SK-N-SH (cell line): ENCODE measurements around the gene LINS1. TPM values are rescaled to one million over a fixed set of nuclear protein-coding genes. Genes with fewer than 3 reads are reported as not detected.

Experiments used
- CTCF ChIA-PET: fragments of 300-600, 350-600 bp; formaldehyde crosslinking; extraction: SDS; loops from one replicate; lab custom pipeline; 2021; lab: Yijun Ruan, JAX
- POLR2A ChIA-PET: fragments of 350-600 bp; sonication (Branson Sonifier 250); formaldehyde crosslinking; extraction: SDS; loops from one replicate; lab custom pipeline; 2020; ENCODE audit warnings: antibody characterized with exemption, inconsistent platforms; lab: Yijun Ruan, JAX
- DNase-seq: peaks from one replicate; pipeline ENCODE4 v3.0.0; 2012
- H2AFZ ChIP-seq: fragments of 200-600 bp; sonication (generic); 2 replicates; pipeline ENCODE4 v1.8.1; 2016; ENCODE audit warnings: antibody characterized with exemption, mild to moderate bottlenecking, low read depth
- H3F3A ChIP-seq: fragments of 200-600 bp; sonication (generic); replicated peaks from 2 replicates; pipeline ENCODE3; 2016; ENCODE audit warnings: antibody characterized with exemption, mild to moderate bottlenecking; ENCODE audit not compliant: insufficient read depth
- H3K27ac ChIP-seq, 2 experiments: fragments of 200-500 bp in 1 of 2; fragments of 200-600 bp in 1 of 2; sonication (Bioruptor generic) in 1 of 2; sonication (generic), shearing (Covaris generic) in 1 of 2; 2 replicates each; pipeline versions ENCODE4 v1.5.1 to v1.6.1; 2014 to 2016; ENCODE audit warnings: low read depth in 2 of 2, inconsistent platforms in 1 of 2, low read length in 1 of 2, mild to moderate bottlenecking in 1 of 2, mixed read lengths in 1 of 2
- H3K27me3 ChIP-seq: fragments of 200-600 bp; sonication (generic), shearing (Covaris generic); 2 replicates; pipeline ENCODE4 v1.6.1; 2016; ENCODE audit warnings: mixed run types; ENCODE audit not compliant: insufficient read depth
- H3K36me3 ChIP-seq, 2 experiments: fragments of 200-500 bp in 1 of 2; fragments of 200-600 bp in 1 of 2; sonication (Bioruptor generic) in 1 of 2; sonication (generic) in 1 of 2; replicated peaks in 1 of 2; 2 replicates each; pipeline versions ENCODE3 to v1.5.1; 2014 to 2016; ENCODE audit warnings: low read length in 1 of 2, mild to moderate bottlenecking in 1 of 2; ENCODE audit not compliant: insufficient read depth in 2 of 2, control insufficient read depth in 1 of 2
- H3K4me1 ChIP-seq, 2 experiments: fragments of 200-500 bp in 1 of 2; fragments of 200-600 bp in 1 of 2; sonication (Bioruptor generic) in 1 of 2; sonication (generic), shearing (Covaris generic) in 1 of 2; 2 replicates each; pipeline versions ENCODE4 v1.5.1 to v1.6.1; 2014 to 2016; ENCODE audit warnings: low read depth in 1 of 2, low read length in 1 of 2, mixed run types in 1 of 2; ENCODE audit not compliant: insufficient read depth in 2 of 2, control insufficient read depth in 1 of 2
- H3K4me2 ChIP-seq: fragments of 200-600 bp; sonication (generic), shearing (Covaris generic); 2 replicates; pipeline ENCODE4 v1.6.1; 2017; ENCODE audit warnings: mixed run types
- H3K4me3 ChIP-seq, 2 experiments: fragments of 200-500 bp in 1 of 2; fragments of 200-600 bp in 1 of 2; sonication (Bioruptor generic) in 1 of 2; sonication (generic), shearing (Covaris generic) in 1 of 2; 2 replicates each; pipeline versions ENCODE4 v1.5.1 to v1.8.1; 2014 to 2016; ENCODE audit warnings: low read depth in 2 of 2, inconsistent platforms in 1 of 2, low read length in 1 of 2, mild to moderate bottlenecking in 1 of 2, mixed read lengths in 1 of 2, moderate library complexity in 1 of 2
- H3K79me2 ChIP-seq: fragments of 200-600 bp; sonication (generic); 2 replicates; pipeline ENCODE4 v1.8.1; 2017; ENCODE audit warnings: mild to moderate bottlenecking; ENCODE audit not compliant: insufficient read depth
- H3K9ac ChIP-seq: fragments of 200-600 bp; sonication (generic); 2 replicates; pipeline ENCODE4 v1.6.1; 2017; ENCODE audit warnings: mixed run types
- H3K9me2 ChIP-seq: fragments of 200-600 bp; sonication (generic); 2 replicates; pipeline ENCODE4 v1.6.1; 2017; ENCODE audit warnings: mixed run types
- H3K9me3 ChIP-seq: fragments of 200-600 bp; sonication (generic); 2 replicates; pipeline ENCODE4 v1.6.1; 2017; ENCODE audit warnings: mixed run types, mild to moderate bottlenecking, moderate library complexity
- H4K20me1 ChIP-seq: fragments of 200-600 bp; sonication (generic); 2 replicates; pipeline ENCODE4 v1.6.1; 2017; ENCODE audit warnings: mild to moderate bottlenecking, mixed run types; ENCODE audit not compliant: insufficient read depth
- EZH2phosphoT487 ChIP-seq: fragments of 200-600 bp; sonication (generic); IDR thresholded peaks from 2 replicates; pipeline ENCODE4 v1.6.1; 2017; ENCODE audit warnings: low read depth, mixed run types, mild to moderate bottlenecking, antibody characterized with exemption, moderate library complexity, borderline replicate concordance
- MXI1 ChIP-seq: IDR thresholded peaks from 2 replicates; pipeline ENCODE4 v1.6.1; 2012; ENCODE audit warnings: mild to moderate bottlenecking, low read depth, low read length, improper control_type of control experiment
- NFIC ChIP-seq: IDR thresholded peaks from 2 replicates; pipeline ENCODE4 v1.4.0; 2012; ENCODE audit warnings: borderline replicate concordance
- POLR2AphosphoS5 ChIP-seq: IDR thresholded peaks from 2 replicates; pipeline ENCODE4 v1.6.1; 2012; ENCODE audit warnings: low read depth, low read length
- TAF1 ChIP-seq: IDR thresholded peaks from 2 replicates; pipeline ENCODE4 v1.6.1; 2012; ENCODE audit warnings: low read depth, mild to moderate bottlenecking, low read length, moderate library complexity, borderline replicate concordance
- TEAD4 ChIP-seq: IDR thresholded peaks from 2 replicates; pipeline ENCODE4 v1.4.0; 2012; ENCODE audit warnings: mild to moderate bottlenecking, borderline replicate concordance; ENCODE audit not compliant: insufficient read depth
- WGBS: methylation state at CpG from one replicate; pipeline ENCODE4 v1.1.6; 2017; ENCODE audit warnings: low lambda C conversion rate; 5-methylcytosine and 5-hydroxymethylcytosine counted together
- polyA plus RNA-seq, 3 experiments: library from polyadenylated mRNA; depleted of rRNA; stranded (reverse); fragments of >200 nt; gene quantifications; 2 replicates each; pipeline ENCODE4 v1.2.3, GENCODE V29; 2012
- TF ChIP-seq, protein P1 (sequence below): fragments of 150-350 bp; IDR thresholded peaks from 2 replicates; pipeline ENCODE4 v1.6.1; 2017; ENCODE audit warnings: antibody characterized with exemption, low read length, low read depth, borderline replicate concordance
- TF ChIP-seq, protein P2 (sequence below): fragments of 200-600 bp; sonication (generic); IDR thresholded peaks from 2 replicates; pipeline ENCODE4 v1.6.1; 2017; ENCODE audit warnings: antibody characterized with exemption, mild to moderate bottlenecking, moderate library complexity

The LINS1 gene
- polyA plus RNA-seq, 1 of the 3 experiments (the other 2 are of a cell fraction), result 5.0 TPM

DNA sequence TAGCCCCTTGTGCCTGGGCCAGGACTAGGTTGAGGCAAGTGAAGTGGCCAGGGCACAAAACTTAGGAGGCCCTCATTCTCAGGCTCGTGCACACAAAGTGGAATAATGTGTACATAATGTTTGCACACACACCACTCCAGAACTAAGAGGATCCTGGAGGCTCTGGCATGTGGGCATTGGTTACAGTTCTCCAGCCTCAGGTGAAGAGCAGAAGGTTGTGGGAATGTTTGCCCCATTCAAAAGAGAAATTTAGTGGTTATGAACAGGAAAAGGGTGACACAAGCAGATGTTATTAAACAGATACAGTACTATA lies 31.7 kb upstream of the LINS1 start:
- DNase-seq, result no peak
- no peak overlapping the region for H3K27ac ChIP-seq
- no peaks in the 10 kb centered on the region for H3F3A ChIP-seq
- H3K4me2 ChIP-seq, result no peak overlapping the region
- no peaks in the 10 kb centered on the region for H3K9me3 ChIP-seq
- no peak overlapping the region for H3K4me3 ChIP-seq
- H3K27me3 ChIP-seq, result no peaks in the 10 kb centered on the region
- peaks cover 0 to 15% of the 10 kb centered on the region in 2 experiments; a peak in 1 of 4 replicates for H3K4me1 ChIP-seq
- H3K36me3 ChIP-seq, result peaks cover 25 to 30% of the 10 kb centered on the region in 2 experiments
- ChIA-PET CTCF (interaction anchor here (2.5 to 9.4 kb wide), 2 partner anchors 239 to 374 kb away, joined by 8 to 102 read pairs; no protein-coding TSS in a partner anchor), POLR2A (no interaction called here)
- H3K9me2 ChIP-seq, result no peaks in the 10 kb centered on the region
- H3K9ac ChIP-seq, result no peak overlapping the region
- TF ChIP-seq POLR2AphosphoS5 (no peak), EZH2phosphoT487 (no peak)
- H4K20me1 ChIP-seq, result 0 out of 2 replicates have a peak, but pooled peaks cover 2% of the 10 kb centered on the region
- H2AFZ ChIP-seq, result no peak overlapping the region
- WGBS, result 100% methylated on average over 1 of the region's 1 CpG
- peaks cover 61% of the 10 kb centered on the region for H3K79me2 ChIP-seq

DNA sequence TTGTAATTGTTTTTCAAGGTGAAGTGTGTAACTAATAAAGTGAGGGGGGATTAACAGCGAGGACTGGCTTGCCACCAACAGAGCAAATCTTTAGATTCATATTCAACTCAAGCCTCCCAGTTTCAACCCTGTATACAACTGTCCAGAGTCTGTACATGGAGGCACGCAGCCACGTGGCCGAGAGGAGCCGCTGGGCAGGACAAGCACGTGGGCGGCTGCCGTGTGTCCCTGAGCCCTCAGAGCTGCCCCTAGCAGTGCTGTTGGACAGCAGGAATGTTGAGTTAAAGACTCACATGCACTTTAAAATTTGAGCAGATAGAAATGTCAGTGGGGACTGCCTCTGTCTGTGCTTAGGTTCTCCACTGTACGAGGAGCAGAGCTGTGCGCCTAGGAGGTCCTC lies 29.8 kb upstream of the LINS1 start:
- H3K27me3 ChIP-seq, result no peaks in the 10 kb centered on the region
- 0 out of 2 replicates have a peak, but pooled peaks cover 2% of the 10 kb centered on the region for H4K20me1 ChIP-seq
- H3K27ac ChIP-seq, result no peak overlapping the region; a peak in 1 of 4 replicates
- no peak overlapping the region for H3K4me3 ChIP-seq
- no peaks in the 10 kb centered on the region for H3K9me3 ChIP-seq
- no peak for DNase-seq
- WGBS, result 93% methylated on average over 8 of the region's 10 CpGs
- ChIA-PET CTCF (interaction anchor here (0.9 to 9.4 kb wide), 4 partner anchors 241 to 376 kb away, joined by 3 to 102 read pairs (median 6); no protein-coding TSS in a partner anchor), POLR2A (no interaction called here)
- H3K4me1 ChIP-seq, result peaks cover 0 to 15% of the 10 kb centered on the region in 2 experiments; a peak in 1 of 4 replicates
- no peak overlapping the region for H3K4me2 ChIP-seq
- H2AFZ ChIP-seq, result no peak overlapping the region
- no peaks in the 10 kb centered on the region for H3F3A ChIP-seq
- H3K9ac ChIP-seq, result no peak overlapping the region
- H3K79me2 ChIP-seq, result peaks cover 43% of the 10 kb centered on the region
- H3K36me3 ChIP-seq, result peaks cover 25 to 31% of the 10 kb centered on the region in 2 experiments
- no peak for TF ChIP-seq TAF1
- no peak for TF ChIP-seq MXI1
- TF ChIP-seq, protein P1, sequence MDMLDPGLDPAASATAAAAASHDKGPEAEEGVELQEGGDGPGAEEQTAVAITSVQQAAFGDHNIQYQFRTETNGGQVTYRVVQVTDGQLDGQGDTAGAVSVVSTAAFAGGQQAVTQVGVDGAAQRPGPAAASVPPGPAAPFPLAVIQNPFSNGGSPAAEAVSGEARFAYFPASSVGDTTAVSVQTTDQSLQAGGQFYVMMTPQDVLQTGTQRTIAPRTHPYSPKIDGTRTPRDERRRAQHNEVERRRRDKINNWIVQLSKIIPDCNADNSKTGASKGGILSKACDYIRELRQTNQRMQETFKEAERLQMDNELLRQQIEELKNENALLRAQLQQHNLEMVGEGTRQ, result no peak
- TF ChIP-seq, protein P2, sequence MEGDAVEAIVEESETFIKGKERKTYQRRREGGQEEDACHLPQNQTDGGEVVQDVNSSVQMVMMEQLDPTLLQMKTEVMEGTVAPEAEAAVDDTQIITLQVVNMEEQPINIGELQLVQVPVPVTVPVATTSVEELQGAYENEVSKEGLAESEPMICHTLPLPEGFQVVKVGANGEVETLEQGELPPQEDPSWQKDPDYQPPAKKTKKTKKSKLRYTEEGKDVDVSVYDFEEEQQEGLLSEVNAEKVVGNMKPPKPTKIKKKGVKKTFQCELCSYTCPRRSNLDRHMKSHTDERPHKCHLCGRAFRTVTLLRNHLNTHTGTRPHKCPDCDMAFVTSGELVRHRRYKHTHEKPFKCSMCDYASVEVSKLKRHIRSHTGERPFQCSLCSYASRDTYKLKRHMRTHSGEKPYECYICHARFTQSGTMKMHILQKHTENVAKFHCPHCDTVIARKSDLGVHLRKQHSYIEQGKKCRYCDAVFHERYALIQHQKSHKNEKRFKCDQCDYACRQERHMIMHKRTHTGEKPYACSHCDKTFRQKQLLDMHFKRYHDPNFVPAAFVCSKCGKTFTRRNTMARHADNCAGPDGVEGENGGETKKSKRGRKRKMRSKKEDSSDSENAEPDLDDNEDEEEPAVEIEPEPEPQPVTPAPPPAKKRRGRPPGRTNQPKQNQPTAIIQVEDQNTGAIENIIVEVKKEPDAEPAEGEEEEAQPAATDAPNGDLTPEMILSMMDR, result no peak
- TF ChIP-seq, all 33 proteins: peak for 0
- H3K9me2 ChIP-seq, result no peaks in the 10 kb centered on the region

DNA sequence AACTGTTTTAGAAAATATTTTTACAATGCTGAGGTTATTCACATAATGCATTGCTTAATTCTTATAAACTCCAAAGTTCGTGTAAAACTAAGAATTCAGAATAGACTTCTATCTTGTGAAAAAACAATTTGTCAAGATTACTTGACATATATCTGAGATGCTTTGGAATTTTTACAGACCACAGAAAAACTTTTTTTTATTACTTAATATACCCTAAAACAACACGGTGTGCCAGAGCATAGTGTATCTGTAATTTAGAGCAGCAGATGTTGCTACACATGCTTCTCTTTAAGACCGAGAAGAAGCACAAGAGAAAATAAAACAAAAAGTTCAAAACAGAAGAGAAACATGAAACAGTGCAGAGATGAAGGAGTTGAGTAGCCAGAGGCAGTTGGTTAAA lies 26.8 kb upstream of the LINS1 start:
- Histone ChIP-seq H4K20me1 (no peaks in the 10 kb centered on the region), H3K27me3 (no peaks in the 10 kb centered on the region), H3K36me3 (peaks cover 25 to 31% of the 10 kb centered on the region in 2 experiments), H3K4me3 (no peak overlapping the region), H3K27ac (no peak overlapping the region; a peak in 1 of 4 replicates), H3K4me2 (no peak overlapping the region), H3F3A (peaks cover 10% of the 10 kb centered on the region), H3K4me1 (peaks cover 0 to 7% of the 10 kb centered on the region in 2 experiments; a peak in 1 of 4 replicates), H2AFZ (no peak overlapping the region), H3K79me2 (peaks cover 27% of the 10 kb centered on the region), H3K9me2 (no peaks in the 10 kb centered on the region), H3K9me3 (no peaks in the 10 kb centered on the region), H3K9ac (no peak overlapping the region)
- ChIA-PET CTCF (no interaction called here), POLR2A (no interaction called here)
- no peak for DNase-seq
- WGBS, result 52% methylated on average over 3 of the region's 3 CpGs
- TF ChIP-seq TEAD4 (no peak), NFIC (no peak)
